GM18868 (cell line): ENCODE results near the gene PHF5A.
"Not testable (repeated sequence)": the region's sequence is repeated elsewhere in the genome, so short reads cannot be mapped to it uniquely, and the experiment has no call there.

Experiments used
- ATAC-seq: cut with Tn5 transposase; IDR thresholded peaks from one replicate; pipeline ENCODE4 v1.9.1; 2021; ENCODE audit warnings: mild to moderate bottlenecking, moderate library complexity; ENCODE audit not compliant: unreplicated experiment

PHF5A gene

DNA sequence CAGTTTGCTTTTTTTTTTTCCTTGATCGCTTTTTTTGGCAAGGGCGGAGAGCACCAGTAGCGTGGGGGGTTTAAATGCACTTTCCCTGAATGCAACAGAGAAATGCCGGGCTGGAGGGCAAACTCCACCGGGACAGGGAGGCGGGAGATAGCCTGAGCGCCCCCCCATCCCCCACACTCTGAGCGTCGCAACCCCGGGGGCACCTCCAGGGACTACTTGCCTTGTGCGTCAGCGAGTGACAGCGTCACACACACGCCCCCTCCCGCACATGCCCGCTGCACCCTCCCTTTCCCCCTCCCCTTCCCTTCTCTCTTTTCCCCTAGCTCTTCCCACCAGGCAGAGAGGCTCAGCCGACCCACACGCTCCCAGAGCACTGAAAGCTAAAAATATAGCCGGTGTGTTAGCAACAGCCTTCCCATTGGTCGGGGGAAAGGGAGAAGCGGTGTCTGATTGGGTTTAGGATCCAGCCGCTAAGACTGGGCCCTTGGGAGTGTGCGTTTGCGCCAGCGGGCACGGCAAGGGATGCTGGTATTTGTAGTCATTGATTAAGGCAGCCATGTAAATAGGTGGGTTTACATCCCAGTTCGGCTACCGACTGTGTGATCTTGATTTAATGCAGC lies 20.2 kb downstream of the PHF5A start:
- ATAC-seq, result peak; percentile 56

DNA sequence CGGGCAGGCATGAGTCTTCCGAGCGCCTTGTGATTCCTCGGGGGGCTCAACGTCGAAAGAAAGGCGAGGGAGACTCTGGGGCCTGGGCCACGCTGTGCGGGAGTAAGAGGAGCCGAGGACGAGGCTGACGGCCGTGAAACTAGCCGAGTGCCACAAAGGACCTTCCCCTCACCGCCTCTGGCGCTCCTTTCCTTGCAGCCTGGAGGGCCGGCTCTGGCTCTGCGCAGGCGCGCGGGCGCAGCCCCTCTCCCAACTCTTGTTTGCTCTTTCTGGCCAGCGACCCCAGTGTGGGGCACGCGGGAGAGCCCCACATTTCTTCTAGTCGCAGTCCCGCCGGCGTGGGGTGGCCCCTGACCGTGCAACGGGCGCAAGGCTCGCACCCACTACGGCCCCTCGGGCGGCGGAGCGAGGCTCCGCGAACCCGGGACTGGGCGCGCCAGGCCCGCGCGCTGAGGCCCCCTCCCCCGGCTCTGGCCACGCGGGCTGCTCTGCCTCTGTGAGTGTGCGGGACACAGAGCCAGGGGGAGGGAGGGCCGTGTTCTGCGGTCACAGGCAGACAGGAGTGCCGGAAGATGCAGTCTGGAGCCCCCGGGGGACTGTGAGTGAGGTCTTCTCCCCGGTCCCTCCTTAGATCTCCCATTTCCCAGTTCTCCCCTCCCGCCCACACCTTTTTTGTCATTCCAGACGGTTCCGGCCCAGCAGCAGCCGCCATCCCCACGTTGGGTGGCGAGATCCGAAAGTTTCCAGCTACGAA lies 20.9 kb downstream of the PHF5A start:
- no peak for ATAC-seq

- peak; percentile 37 for ATAC-seq
Measured at GRCh38 chr22:41446639-41447434, 21.7 kb downstream of the PHF5A start, which contains the start of gene TOB2. TOB2 (minus strand) TSS chr22:41446801; CDS start chr22:41437345, 9,456 bp downstream.

- ATAC-seq, result no peak
Measured at GRCh38 chr22:41446057-41446501, 22.4 kb downstream of the PHF5A start.

DNA sequence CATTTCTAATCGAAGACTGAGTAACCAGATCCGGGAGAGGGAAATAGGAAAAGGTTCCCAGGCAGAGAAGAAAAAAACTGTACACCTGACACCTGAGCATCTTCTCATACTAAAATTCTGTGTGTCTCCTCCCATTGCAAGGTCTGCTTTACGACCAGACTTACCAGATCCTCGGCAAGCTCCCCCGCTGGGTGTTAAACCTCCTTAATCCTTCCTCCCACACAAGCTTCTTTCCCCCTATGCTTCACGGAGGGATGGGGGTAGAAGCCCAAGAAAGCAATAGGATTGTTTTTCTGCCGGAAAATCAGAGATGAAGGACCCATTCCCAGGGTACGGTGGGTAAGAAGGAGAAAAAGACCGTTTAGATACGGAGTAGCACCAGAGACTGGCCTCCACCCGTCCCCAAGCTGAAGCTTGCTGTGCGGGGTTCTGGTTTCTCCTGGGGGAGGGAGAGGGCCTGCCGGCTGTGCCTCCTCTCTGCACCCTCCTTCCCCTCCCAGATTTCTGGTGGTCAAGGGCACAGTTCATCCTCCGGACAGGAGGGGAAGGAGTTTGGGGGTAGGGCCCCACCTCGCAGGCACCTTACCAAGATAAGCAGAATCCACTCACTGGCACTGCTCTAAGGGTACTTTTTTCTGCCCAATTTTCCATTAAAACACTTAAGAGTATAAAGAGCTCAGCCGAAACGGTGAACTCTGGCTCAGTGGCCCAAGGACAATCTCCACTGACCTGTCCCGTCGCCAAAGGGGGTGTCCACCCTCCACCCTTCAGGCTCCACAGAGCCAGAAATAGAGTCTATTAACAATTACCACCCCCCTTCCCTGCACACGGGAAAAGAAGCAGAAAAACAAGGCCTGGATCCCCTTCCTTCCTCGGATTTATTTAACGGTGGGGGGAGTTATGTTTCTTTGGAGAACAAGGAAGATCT lies 23.1 kb downstream of the PHF5A start:
- no peak for ATAC-seq

DNA sequence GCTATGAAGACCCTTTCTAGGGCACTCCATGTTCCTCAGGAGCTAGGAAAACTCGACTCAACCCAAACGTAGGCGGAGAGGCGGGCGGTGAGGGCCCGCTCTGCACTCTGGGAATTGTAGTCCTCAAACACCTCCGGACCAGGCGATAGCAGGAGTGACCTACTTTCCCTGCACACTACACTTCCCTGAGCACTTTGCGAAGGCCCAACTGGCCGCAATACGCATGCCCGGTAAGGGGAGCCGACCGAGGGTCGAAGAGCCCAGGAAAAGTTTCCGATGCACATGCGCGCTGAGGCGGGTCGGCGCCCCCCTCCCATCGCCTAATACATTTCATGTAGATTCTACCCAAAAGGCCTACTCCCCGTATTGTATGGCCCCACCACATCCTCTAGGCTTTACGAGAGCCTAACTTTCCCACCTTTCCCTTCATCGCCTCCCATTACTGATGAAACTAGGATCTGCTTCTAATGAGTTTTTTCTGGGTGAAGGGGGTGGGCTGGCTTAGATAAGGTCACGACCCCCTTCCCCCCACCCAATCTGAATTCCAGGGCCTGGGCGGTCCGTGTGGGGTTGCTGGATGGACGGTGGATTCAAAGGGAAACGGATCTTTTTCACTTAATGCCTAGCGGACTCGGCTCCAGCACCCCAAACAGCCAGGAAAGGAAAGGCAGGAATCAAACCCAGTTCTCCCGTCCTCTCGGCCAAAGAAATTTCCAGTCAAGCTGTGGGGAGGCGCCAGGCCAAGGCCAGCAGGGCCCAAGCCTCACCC lies 23.9 kb downstream of the PHF5A start:
- ATAC-seq, result peak; percentile 53

- no peak for ATAC-seq
Measured at GRCh38 chr22:41442240-41442792, 26.2 kb downstream of the PHF5A start.

GRCh38 chr22:41440511-41440910 lies 28.0 kb downstream of the PHF5A start:
- ATAC-seq, result not testable (repeated sequence)

DNA sequence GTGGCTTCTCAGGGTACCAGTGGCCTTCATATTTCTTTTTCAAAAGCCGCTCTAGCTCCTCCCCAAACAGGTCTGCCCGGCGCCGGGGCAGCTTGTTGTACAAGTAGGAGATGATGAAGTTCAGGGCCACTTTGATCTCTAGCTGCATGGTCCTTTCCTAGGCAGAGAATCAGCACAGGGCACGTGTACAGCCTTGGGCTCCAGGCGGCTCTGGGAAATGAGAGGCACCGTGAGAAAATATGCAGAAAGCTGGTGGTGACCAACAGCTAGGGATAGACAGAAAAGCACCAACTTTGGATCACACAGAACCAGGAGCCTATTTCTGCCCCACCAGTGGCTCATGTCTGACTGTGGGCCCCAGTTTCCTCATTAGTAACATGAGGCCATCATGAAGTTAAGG lies 31.3 kb downstream of the PHF5A start:
- no peak for ATAC-seq

GRCh38 chr22:41436322-41437113 lies 32.0 kb downstream of the PHF5A start:
- ATAC-seq, result no peak

DNA sequence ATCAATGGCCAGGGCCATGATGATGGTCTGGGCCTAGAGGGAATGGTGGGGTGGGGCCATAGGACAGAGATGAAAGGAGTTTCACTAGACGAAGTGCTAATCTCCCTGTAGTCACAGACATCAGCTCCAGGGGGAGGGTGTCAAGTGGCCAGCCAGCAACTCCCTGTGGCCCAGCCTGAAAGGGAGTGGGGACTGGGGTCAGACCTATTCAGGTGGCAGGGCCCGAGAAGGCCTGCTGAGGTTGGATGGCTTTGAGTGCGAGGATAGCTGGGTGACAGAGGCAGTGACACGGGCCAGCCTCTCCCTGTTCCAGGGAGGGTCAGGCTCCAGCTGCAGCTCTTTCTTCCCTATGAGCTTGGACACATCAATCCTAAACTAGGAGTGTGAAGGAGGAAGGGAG lies 32.9 kb downstream of the PHF5A start:
- ATAC-seq, result no peak

DNA sequence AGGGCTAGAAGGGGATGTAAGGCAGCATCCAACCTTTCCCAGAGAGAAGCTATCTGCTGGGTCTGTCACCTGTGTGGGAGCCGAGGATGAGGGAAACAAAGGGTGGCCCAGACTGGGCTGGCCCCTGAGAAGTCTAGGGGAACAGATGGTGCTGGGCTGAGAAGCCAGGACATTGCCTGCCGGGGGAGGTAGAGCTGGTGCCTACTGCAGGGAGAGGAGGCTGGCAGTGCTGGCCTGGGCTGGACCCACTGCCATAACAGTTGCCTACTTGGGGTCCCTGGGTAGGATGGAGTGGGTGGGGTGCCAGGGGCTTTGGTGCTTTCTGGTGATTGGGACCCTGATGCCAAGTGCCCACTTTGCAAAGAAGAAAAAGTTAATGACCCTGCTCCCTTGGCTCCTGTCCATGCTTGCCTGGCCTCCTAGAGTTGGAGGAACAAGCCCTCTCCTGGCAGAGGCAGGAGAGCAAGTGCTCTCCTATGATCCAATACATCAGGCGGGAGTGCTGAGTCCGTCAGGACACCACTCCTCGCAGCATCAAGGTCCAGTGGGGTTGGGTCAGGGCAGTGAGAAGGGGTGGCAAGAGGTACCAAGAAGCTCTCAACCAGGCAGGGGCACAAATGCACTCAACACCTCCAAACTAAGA lies 34.0 kb downstream of the PHF5A start:
- ATAC-seq, result not testable (repeated sequence)

GRCh38 chr22:41433480-41433879 lies 35.0 kb downstream of the PHF5A start:
- not testable (repeated sequence) for ATAC-seq

DNA sequence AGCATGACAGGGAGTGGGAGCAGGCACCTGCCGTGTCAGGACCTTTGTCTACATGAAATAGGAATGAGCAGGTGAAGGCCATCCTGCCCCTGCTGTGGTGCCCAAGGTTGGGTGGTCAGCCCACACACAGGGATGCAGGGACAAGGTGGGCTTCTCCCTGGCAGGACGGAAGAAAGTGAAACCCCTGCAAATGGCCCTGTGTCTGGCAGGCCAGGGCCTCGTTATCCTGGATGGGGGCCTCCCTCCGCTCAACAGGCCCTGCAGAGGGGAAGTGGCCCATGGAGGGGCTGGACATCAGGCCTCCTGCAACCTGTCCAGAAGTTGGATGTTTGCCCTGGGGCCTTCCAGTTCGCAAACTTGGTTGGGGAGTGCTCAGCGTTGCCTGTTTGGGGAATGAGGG lies 36.8 kb downstream of the PHF5A start:
- ATAC-seq, result no peak

DNA sequence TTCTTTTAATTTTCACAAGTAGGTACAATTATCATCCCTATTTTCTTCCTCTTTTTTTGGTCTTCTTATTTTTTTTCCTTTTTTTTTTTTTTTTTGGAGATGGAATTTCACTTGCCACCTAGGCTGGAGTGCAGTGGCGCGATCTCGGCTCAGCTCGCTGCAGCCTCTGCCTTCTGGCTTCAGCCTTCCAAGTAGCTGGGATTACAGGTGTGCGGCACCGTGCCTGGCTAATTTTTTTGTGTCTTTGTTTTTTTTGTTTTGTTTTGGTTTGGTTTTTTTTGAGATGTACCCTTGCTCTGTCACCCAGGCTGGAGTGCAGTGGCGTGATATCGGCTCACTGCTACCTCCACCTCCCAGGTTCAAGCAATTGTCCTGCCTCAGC lies 38.5 kb downstream of the PHF5A start:
- ATAC-seq, result no peak

DNA sequence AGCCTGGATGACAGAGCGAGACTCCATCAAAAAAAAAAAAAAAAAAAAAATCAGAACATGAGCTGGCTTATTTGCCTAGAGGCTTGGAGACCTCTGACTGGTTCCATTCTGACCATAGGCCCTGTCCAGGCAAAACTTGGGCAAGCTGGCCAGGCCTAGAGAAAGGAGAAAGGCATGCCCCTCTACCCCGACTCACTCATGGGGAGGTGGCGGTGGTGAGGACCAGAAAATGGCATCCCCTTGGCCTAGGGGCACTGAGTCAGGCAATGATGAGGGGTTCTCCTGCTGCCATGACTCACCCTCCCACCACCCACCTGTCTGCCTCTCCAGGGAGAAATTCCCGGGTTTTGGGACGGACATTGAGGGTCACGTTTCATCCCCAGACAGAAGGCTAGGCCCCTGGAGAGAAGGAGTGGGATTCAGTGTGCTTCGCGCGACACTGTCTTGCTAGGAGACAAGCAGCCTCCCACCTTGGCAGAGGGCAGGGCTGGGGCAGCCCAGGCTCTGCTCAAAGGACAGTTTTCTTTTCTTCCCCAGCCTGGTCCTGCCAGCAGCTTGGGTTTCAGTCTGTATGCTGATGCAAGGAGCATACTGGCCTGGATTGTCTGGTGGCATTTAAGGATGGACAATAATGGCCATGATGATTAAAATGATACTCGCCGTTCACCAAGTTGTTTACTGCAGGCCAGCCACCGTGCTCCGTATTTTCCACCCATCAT lies 39.1 kb downstream of the PHF5A start:
- no peak for ATAC-seq

GRCh38 chr22:41425660-41426365 lies 42.7 kb downstream of the PHF5A start:
- ATAC-seq, result no peak
